ENCODE measurements around the gene ZSWIM6.

ZSWIM6 gene

GRCh38 chr5:61465496-61465895, 133.4 kb downstream of the ZSWIM6 start:
- no peaks in the 10 kb centered on the region for H3F3A ChIP-seq (ENCODE audit: insufficient read depth, low read length)
- no peaks in the 10 kb centered on the region for H3K9me3 ChIP-seq (replicated peaks; ENCODE audit: insufficient read depth, low read length)
- peaks cover 5% of the 10 kb centered on the region; the same call in 1 of the 2 replicates for H3K79me2 ChIP-seq (ENCODE audit: low read length)
- H3K27me3 ChIP-seq (replicated peaks; ENCODE audit: insufficient read depth, low read length), result no peaks in the 10 kb centered on the region
- no peak overlapping the region for H3K9ac ChIP-seq (ENCODE audit: low read length)
- H3K4me2 ChIP-seq (ENCODE audit: low read depth, low read length), result no peak overlapping the region
- H3K4me3 ChIP-seq (ENCODE audit: low read length), result no peak overlapping the region
- H3K9me2 ChIP-seq (replicated peaks; ENCODE audit: insufficient read depth, low read length), result no peaks in the 10 kb centered on the region
- no peaks in the 10 kb centered on the region for H4K20me1 ChIP-seq (ENCODE audit: insufficient read depth, low read length)
- no peaks in the 10 kb centered on the region for H3K4me1 ChIP-seq (ENCODE audit: low read length)
- DNase-seq, result no peak
- H3K36me3 ChIP-seq (replicated peaks; ENCODE audit: insufficient read depth, low read length), result no peaks in the 10 kb centered on the region
- TF ChIP-seq CTCF (IDR thresholded peaks at IDR 0.05; ENCODE audit: low read length) (no peak), EZH2phosphoT487 (IDR thresholded peaks at IDR 0.05; ENCODE audit: low read length) (no peak), EZH2 (optimal IDR thresholded peaks at IDR 0.05; ENCODE audit: low read depth, low read length) (no peak)
- no peak overlapping the region for H2AFZ ChIP-seq (ENCODE audit: low read length)
- no peak overlapping the region for H3K27ac ChIP-seq (ENCODE audit: low read length)

GRCh38 chr5:61466017-61466416, 134.0 kb downstream of the ZSWIM6 start:
- Histone ChIP-seq H3K27ac (ENCODE audit: low read length) (no peak overlapping the region), H3K9me3 (replicated peaks; ENCODE audit: insufficient read depth, low read length) (no peaks in the 10 kb centered on the region), H2AFZ (ENCODE audit: low read length) (no peak overlapping the region), H3K4me2 (ENCODE audit: low read depth, low read length) (no peak overlapping the region), H3K27me3 (replicated peaks; ENCODE audit: insufficient read depth, low read length) (no peaks in the 10 kb centered on the region), H3K9ac (ENCODE audit: low read length) (no peak overlapping the region), H3K9me2 (replicated peaks; ENCODE audit: insufficient read depth, low read length) (no peaks in the 10 kb centered on the region), H3F3A (ENCODE audit: insufficient read depth, low read length) (no peaks in the 10 kb centered on the region), H4K20me1 (ENCODE audit: insufficient read depth, low read length) (no peaks in the 10 kb centered on the region), H3K4me3 (ENCODE audit: low read length) (no peak overlapping the region), H3K36me3 (replicated peaks; ENCODE audit: insufficient read depth, low read length) (no peaks in the 10 kb centered on the region), H3K4me1 (ENCODE audit: low read length) (no peaks in the 10 kb centered on the region), H3K79me2 (ENCODE audit: low read length) (peaks cover 8% of the 10 kb centered on the region; the same call in 1 of the 2 replicates)
- DNase-seq, result no peak
- TF ChIP-seq EZH2phosphoT487 (IDR thresholded peaks at IDR 0.05; ENCODE audit: low read length), result no peak
- no peak for TF ChIP-seq EZH2 (optimal IDR thresholded peaks at IDR 0.05; ENCODE audit: low read depth, low read length)
- no peak for TF ChIP-seq CTCF (IDR thresholded peaks at IDR 0.05; ENCODE audit: low read length)

GRCh38 chr5:61467766-61468482, 135.9 kb downstream of the ZSWIM6 start:
- Histone ChIP-seq H3K27me3 (replicated peaks; ENCODE audit: insufficient read depth, low read length) (no peaks in the 10 kb centered on the region), H3K36me3 (replicated peaks; ENCODE audit: insufficient read depth, low read length) (no peaks in the 10 kb centered on the region), H3K9me3 (replicated peaks; ENCODE audit: insufficient read depth, low read length) (no peaks in the 10 kb centered on the region), H3K27ac (ENCODE audit: low read length) (no peak overlapping the region), H4K20me1 (ENCODE audit: insufficient read depth, low read length) (no peaks in the 10 kb centered on the region), H3K4me2 (ENCODE audit: low read depth, low read length) (no peak overlapping the region), H3F3A (ENCODE audit: insufficient read depth, low read length) (no peaks in the 10 kb centered on the region), H3K79me2 (ENCODE audit: low read length) (peaks cover 10% of the 10 kb centered on the region; the same call in 1 of the 2 replicates), H3K9ac (ENCODE audit: low read length) (no peak overlapping the region), H3K4me1 (ENCODE audit: low read length) (no peaks in the 10 kb centered on the region), H2AFZ (ENCODE audit: low read length) (no peak overlapping the region), H3K4me3 (ENCODE audit: low read length) (no peak overlapping the region), H3K9me2 (replicated peaks; ENCODE audit: insufficient read depth, low read length) (no peaks in the 10 kb centered on the region)
- TF ChIP-seq EZH2phosphoT487 (IDR thresholded peaks at IDR 0.05; ENCODE audit: low read length), result no peak
- TF ChIP-seq EZH2 (optimal IDR thresholded peaks at IDR 0.05; ENCODE audit: low read depth, low read length), result no peak
- no peak for TF ChIP-seq CTCF (IDR thresholded peaks at IDR 0.05; ENCODE audit: low read length)
- DNase-seq, result no peak
